Measurements from ENCODE around the gene PPP1R2B. TPM values are rescaled to one million over a fixed set of nuclear protein-coding genes. Genes with fewer than 3 reads are reported as not detected.

PPP1R2B gene
- total RNA-seq, 1 donor from 2014 or later: not detected

DNA sequence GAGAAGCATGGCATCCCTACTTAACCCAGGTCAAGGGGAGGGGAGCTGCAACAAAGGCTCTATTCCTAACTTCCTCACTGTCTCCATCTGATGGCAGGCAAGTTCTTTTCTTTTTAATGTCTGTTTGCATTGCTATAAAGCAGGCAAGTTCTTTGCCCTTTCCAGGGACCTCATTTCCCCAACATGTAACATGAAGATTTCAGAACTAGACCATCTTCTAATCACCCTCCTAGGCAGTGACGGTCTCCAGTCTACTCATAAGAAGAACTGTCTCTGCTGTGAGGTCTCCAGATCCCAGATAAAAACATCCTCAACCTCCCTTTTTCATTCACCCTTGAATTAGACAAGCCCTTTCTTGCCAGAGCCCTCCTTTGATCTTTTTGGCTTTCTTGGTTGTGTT, 42.1 kb downstream of the PPP1R2B start:
- FAIRE-seq (no peak), DNase-seq (ENCODE audit: low read depth) (no peak)
- no peaks in the 10 kb centered on the region for H3K9me3 Mint-ChIP-seq (ENCODE audit: unreplicated experiment)
- H3K9me3 ChIP-seq (ENCODE audit: insufficient read depth, low read depth, low read length): no peaks in the 10 kb centered on the region
- TF ChIP-seq, protein P1, sequence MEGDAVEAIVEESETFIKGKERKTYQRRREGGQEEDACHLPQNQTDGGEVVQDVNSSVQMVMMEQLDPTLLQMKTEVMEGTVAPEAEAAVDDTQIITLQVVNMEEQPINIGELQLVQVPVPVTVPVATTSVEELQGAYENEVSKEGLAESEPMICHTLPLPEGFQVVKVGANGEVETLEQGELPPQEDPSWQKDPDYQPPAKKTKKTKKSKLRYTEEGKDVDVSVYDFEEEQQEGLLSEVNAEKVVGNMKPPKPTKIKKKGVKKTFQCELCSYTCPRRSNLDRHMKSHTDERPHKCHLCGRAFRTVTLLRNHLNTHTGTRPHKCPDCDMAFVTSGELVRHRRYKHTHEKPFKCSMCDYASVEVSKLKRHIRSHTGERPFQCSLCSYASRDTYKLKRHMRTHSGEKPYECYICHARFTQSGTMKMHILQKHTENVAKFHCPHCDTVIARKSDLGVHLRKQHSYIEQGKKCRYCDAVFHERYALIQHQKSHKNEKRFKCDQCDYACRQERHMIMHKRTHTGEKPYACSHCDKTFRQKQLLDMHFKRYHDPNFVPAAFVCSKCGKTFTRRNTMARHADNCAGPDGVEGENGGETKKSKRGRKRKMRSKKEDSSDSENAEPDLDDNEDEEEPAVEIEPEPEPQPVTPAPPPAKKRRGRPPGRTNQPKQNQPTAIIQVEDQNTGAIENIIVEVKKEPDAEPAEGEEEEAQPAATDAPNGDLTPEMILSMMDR (IDR thresholded peaks at IDR 0.05; ENCODE audit: insufficient read depth, low read depth, low read length): no peak
- no peak for TF ChIP-seq EZH2 (IDR thresholded peaks at IDR 0.05; ENCODE audit: insufficient read depth, low read length)
- no peak overlapping the region for H3K4me3 Mint-ChIP-seq (ENCODE audit: unreplicated experiment)
- no peak overlapping the region for H3K27ac ChIP-seq (ENCODE audit: low read depth, low read length)
- H2AFZ ChIP-seq (ENCODE audit: low read depth, low read length): no peak overlapping the region
- H3K27me3 ChIP-seq (ENCODE audit: insufficient read depth, low read length): no peaks in the 10 kb centered on the region
- H3K79me2 ChIP-seq (ENCODE audit: insufficient read depth, low read length): no peaks in the 10 kb centered on the region
- no peak overlapping the region for H3K9ac ChIP-seq (ENCODE audit: low read length)
- H3K36me3 Mint-ChIP-seq (ENCODE audit: low read depth, unreplicated experiment): no peaks in the 10 kb centered on the region
- no peak overlapping the region for H3K4me3 ChIP-seq (ENCODE audit: insufficient read depth, low read depth, low read length)
- no peak overlapping the region for H3K27ac Mint-ChIP-seq (ENCODE audit: unreplicated experiment)
- peaks cover 10% of the 10 kb centered on the region for H3K27me3 Mint-ChIP-seq (ENCODE audit: low read depth, unreplicated experiment)
- no peaks in the 10 kb centered on the region for H3K36me3 ChIP-seq (ENCODE audit: insufficient read depth, low read length)
- no peaks in the 10 kb centered on the region for H3K4me1 ChIP-seq (ENCODE audit: insufficient read depth, low read length)
- H4K20me1 ChIP-seq (ENCODE audit: insufficient read depth, low read length): no peaks in the 10 kb centered on the region
- H3K4me1 Mint-ChIP-seq (ENCODE audit: low read depth, unreplicated experiment): no peaks in the 10 kb centered on the region
- no peak overlapping the region for H3K4me2 ChIP-seq (ENCODE audit: low read length)

DNA sequence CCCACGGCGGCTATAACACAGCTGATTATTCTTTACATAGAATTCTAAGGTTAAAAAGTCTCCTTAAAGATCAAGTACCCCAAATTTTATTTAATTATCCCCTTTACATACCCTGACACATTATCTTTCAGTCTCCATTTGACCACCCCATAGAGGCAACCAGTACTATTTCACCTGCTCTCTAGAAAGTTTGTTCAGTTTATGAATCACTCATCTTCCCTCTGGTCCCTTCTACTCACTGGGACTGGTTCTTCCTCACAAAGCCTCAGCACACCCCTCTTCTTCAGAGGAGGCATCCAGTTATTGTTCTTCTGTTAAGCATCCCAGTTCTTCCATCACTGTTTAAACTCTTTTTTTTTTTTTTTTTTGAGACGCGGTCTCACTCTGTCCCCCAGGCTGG, 42.8 kb downstream of the PPP1R2B start:
- Histone ChIP-seq H3K79me2 (ENCODE audit: insufficient read depth, low read length) (no peaks in the 10 kb centered on the region), H3K4me3 (ENCODE audit: insufficient read depth, low read depth, low read length) (no peak overlapping the region), H2AFZ (ENCODE audit: low read depth, low read length) (no peak overlapping the region), H3K36me3 (ENCODE audit: insufficient read depth, low read length) (no peaks in the 10 kb centered on the region), H3K27ac (ENCODE audit: low read depth, low read length) (no peak overlapping the region), H3K27me3 (ENCODE audit: insufficient read depth, low read length) (no peaks in the 10 kb centered on the region), H3K4me2 (ENCODE audit: low read length) (no peak overlapping the region), H4K20me1 (ENCODE audit: insufficient read depth, low read length) (no peaks in the 10 kb centered on the region), H3K9ac (ENCODE audit: low read length) (no peak overlapping the region), H3K9me3 (ENCODE audit: insufficient read depth, low read depth, low read length) (no peaks in the 10 kb centered on the region), H3K4me1 (ENCODE audit: insufficient read depth, low read length) (no peaks in the 10 kb centered on the region)
- no peaks in the 10 kb centered on the region for H3K36me3 Mint-ChIP-seq (ENCODE audit: low read depth, unreplicated experiment)
- no peaks in the 10 kb centered on the region for H3K9me3 Mint-ChIP-seq (ENCODE audit: unreplicated experiment)
- no peak overlapping the region for H3K4me3 Mint-ChIP-seq (ENCODE audit: unreplicated experiment)
- H3K27ac Mint-ChIP-seq (ENCODE audit: unreplicated experiment): no peak overlapping the region
- TF ChIP-seq, protein P1 (IDR thresholded peaks at IDR 0.05; ENCODE audit: insufficient read depth, low read depth, low read length): no peak
- TF ChIP-seq EZH2 (IDR thresholded peaks at IDR 0.05; ENCODE audit: insufficient read depth, low read length): no peak
- DNase-seq (ENCODE audit: low read depth): no peak
- peaks cover 10% of the 10 kb centered on the region for H3K27me3 Mint-ChIP-seq (ENCODE audit: low read depth, unreplicated experiment)
- FAIRE-seq: no peak
- H3K4me1 Mint-ChIP-seq (ENCODE audit: low read depth, unreplicated experiment): no peaks in the 10 kb centered on the region

DNA sequence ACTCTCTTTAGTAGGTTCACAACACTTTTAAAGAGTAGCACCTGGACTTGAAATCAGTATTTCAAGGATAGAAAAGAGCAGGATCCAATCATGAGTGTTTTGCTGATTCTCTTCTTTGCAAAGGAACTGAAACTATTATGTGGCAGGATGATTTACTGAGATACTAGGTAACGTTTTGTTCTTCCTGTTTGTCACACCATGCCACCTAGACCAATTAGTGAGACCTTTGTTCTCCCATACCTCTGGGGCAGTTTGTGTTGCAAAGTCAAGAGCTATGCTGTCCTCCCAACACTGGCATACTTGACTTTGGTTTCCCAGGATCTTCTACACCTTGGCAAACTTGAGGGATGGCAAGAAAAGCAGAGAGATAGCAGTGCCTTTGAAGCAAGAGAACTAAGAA, 43.4 kb downstream of the PPP1R2B start:
- no peak for DNase-seq (ENCODE audit: low read depth)
- H4K20me1 ChIP-seq (ENCODE audit: insufficient read depth, low read length): no peaks in the 10 kb centered on the region
- H3K79me2 ChIP-seq (ENCODE audit: insufficient read depth, low read length): no peaks in the 10 kb centered on the region
- H3K4me1 ChIP-seq (ENCODE audit: insufficient read depth, low read length): no peaks in the 10 kb centered on the region
- no peak overlapping the region for H3K4me2 ChIP-seq (ENCODE audit: low read length)
- no peaks in the 10 kb centered on the region for H3K9me3 ChIP-seq (ENCODE audit: insufficient read depth, low read depth, low read length)
- no peak overlapping the region for H3K4me3 Mint-ChIP-seq (ENCODE audit: unreplicated experiment)
- H3K9ac ChIP-seq (ENCODE audit: low read length): no peak overlapping the region
- no peak for FAIRE-seq
- H3K4me3 ChIP-seq (ENCODE audit: insufficient read depth, low read depth, low read length): no peak overlapping the region
- no peak for TF ChIP-seq EZH2 (IDR thresholded peaks at IDR 0.05; ENCODE audit: insufficient read depth, low read length)
- TF ChIP-seq, protein P1 (IDR thresholded peaks at IDR 0.05; ENCODE audit: insufficient read depth, low read depth, low read length): no peak
- H3K36me3 ChIP-seq (ENCODE audit: insufficient read depth, low read length): no peaks in the 10 kb centered on the region
- no peaks in the 10 kb centered on the region for H3K4me1 Mint-ChIP-seq (ENCODE audit: low read depth, unreplicated experiment)
- H3K27me3 ChIP-seq (ENCODE audit: insufficient read depth, low read length): no peaks in the 10 kb centered on the region
- no peak overlapping the region for H3K27ac Mint-ChIP-seq (ENCODE audit: unreplicated experiment)
- no peak overlapping the region for H2AFZ ChIP-seq (ENCODE audit: low read depth, low read length)
- H3K36me3 Mint-ChIP-seq (ENCODE audit: low read depth, unreplicated experiment): no peaks in the 10 kb centered on the region
- H3K9me3 Mint-ChIP-seq (ENCODE audit: unreplicated experiment): no peaks in the 10 kb centered on the region
- no peak overlapping the region for H3K27ac ChIP-seq (ENCODE audit: low read depth, low read length)
- H3K27me3 Mint-ChIP-seq (ENCODE audit: low read depth, unreplicated experiment): peaks cover 10% of the 10 kb centered on the region

All from astrocyte (in vitro differentiated cells and primary cell).